Tibial nerve (tissue), 3 donors: Measurements from ENCODE around the gene KIAA1586.

Source experiments
- CTCF ChIP-seq, 5 experiments: fragments of 200-600 bp in 3 of 5; fragments of 450-650 bp in 2 of 5; sonication (generic) in 3 of 5; IDR thresholded peaks; one replicate each; pipeline ENCODE4 v1.5.1; 2016 to 2019; ENCODE audit warnings: antibody characterized with exemption in 5 of 5, mild to moderate bottlenecking in 3 of 5, moderate library complexity in 2 of 5
- POLR2A ChIP-seq, 2 donors: fragments of 450-650 bp; IDR thresholded peaks; one replicate each; pipeline ENCODE4 v1.6.1; 2017; ENCODE audit warnings: antibody characterized with exemption in 2 of 2, mild to moderate bottlenecking in 2 of 2, moderate library complexity in 2 of 2

DNA sequence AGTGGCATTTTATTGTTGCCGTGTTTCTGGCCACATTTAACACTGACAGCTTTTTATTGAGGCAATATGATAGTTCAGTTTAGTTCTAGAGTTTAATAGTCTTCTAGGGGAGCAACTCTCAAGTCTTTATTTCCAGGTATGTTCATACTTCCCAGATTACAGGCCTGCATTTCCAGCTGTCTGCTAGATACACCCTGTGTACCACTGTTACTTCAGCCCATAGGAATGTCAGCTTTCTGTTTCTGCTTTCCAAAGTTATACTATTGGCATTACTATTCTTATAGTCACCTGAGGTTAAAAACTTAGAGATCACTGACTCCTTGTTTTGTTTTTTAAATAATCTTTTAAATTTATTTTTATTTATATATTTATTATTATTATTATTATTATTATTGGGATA lies 51.1 kb downstream of the KIAA1586 start:
- TF ChIP-seq CTCF (IDR thresholded peaks at IDR 0.05) (no peak), POLR2A (IDR thresholded peaks at IDR 0.05) (no peak)
